Activated CD4-positive, alpha-beta T cell treated with anti-CD3 and anti-CD28 coated beads, Interleukin-2, amount 10 ng/mL, durations not matched to agents 24 days and 14 days (primary cell): ENCODE measurements around the gene PRKG1. TPM values are rescaled to one million over a fixed set of nuclear protein-coding genes. Genes with fewer than 3 reads are reported as not detected.
"Not testable (repeated sequence)": the region's sequence is repeated elsewhere in the genome, so short reads cannot be mapped to it uniquely, and the experiment has no call there.

Experiments
- DNase-seq: peaks from one replicate; pipeline ENCODE4 v3.0.0; 2022
- H3K27ac Mint-ChIP-seq: one replicate; pipeline ENCODE4 v1.8.0; 2022; ENCODE audit warnings: mild to moderate bottlenecking, mixed read lengths
- H3K27me3 Mint-ChIP-seq: one replicate; pipeline ENCODE4 v1.8.0; 2022; ENCODE audit warnings: mixed read lengths
- H3K36me3 Mint-ChIP-seq: one replicate; pipeline ENCODE4 v1.8.0; 2022; ENCODE audit warnings: low read depth, mild to moderate bottlenecking, mixed read lengths
- H3K4me1 Mint-ChIP-seq: one replicate; pipeline ENCODE4 v1.8.0; 2021; ENCODE audit warnings: mixed read lengths
- H3K4me3 Mint-ChIP-seq: one replicate; pipeline ENCODE4 v1.8.0; 2022; ENCODE audit warnings: mild to moderate bottlenecking, moderate library complexity, mixed read lengths
- H3K9me3 Mint-ChIP-seq: one replicate; pipeline ENCODE4 v1.8.0; 2021; ENCODE audit warnings: mixed read lengths
- intact Hi-C: fragments of 100-400 bp; cut with micrococcal nuclease; formaldehyde crosslinking; loops from one replicate; pipeline ENCODE4 v1.15.1; 2023
- total RNA-seq: library from RNA; stranded (reverse); gene quantifications from 2 replicates; pipeline ENCODE4 v1.2.3, GENCODE V29; 2022

The PRKG1 gene
- total RNA-seq, 1 donor from 2014 or later = not detected

DNA sequence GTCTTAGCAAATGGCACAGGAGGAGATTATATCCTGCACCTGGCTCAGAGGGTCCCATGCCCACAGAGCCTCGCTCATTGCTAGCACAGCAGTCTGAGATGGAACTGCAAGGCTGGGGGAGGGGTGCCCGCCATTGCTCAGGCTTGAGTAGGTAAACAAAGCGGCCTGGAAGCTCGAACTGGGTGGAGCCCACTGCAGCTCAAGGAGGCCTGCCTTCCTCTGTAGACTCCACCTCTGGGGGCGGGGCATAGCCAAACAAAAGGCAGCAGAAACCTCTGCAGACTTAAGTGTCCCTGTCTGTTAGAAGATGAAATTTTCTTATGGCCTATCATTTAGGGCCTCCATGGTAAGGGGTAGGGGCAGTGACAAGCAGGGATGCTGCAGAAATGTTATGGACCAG is 207.1 kb downstream of the PRKG1 start:
- intact Hi-C loops, H3K27ac Mint-ChIP-seq, H3K36me3 Mint-ChIP-seq, H3K9me3 Mint-ChIP-seq, H3K27me3 Mint-ChIP-seq, DNase-seq, H3K4me1 Mint-ChIP-seq, H3K4me3 Mint-ChIP-seq: not testable (repeated sequence)

DNA sequence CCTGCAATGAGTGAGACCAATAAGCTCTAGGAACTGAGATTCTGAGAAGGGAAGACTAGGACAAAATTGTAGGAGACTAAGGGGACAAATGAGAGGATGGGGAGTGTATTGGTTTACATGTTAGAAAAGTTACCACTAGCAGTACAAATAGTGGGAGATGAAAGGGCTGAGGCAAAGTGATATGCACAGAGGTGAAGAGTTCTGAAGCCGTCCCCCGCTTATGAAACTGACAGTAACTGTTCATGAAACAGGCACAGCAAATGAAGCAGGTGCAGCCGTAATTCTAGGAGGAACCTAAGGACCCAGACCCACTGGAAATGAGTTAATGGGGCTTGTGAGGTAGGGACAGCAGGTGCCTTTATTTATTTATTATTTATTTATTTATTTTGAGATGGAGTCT is 211.3 kb downstream of the PRKG1 start:
- H3K9me3 Mint-ChIP-seq = no peaks in the 10 kb centered on the region
- H3K4me3 Mint-ChIP-seq = no peak overlapping the region
- H3K27me3 Mint-ChIP-seq = no peaks in the 10 kb centered on the region
- intact Hi-C loops = no loop called here
- H3K4me1 Mint-ChIP-seq = no peaks in the 10 kb centered on the region
- H3K36me3 Mint-ChIP-seq = no peaks in the 10 kb centered on the region
- no peak overlapping the region for H3K27ac Mint-ChIP-seq
- DNase-seq = no peak

- no peak overlapping the region for H3K27ac Mint-ChIP-seq
- no peak overlapping the region for H3K4me3 Mint-ChIP-seq
- H3K4me1 Mint-ChIP-seq = no peaks in the 10 kb centered on the region
- intact Hi-C loops = no loop called here
- no peak for DNase-seq
- no peaks in the 10 kb centered on the region for H3K36me3 Mint-ChIP-seq
- no peaks in the 10 kb centered on the region for H3K27me3 Mint-ChIP-seq
- H3K9me3 Mint-ChIP-seq = no peaks in the 10 kb centered on the region
Observed at GRCh38 chr10:51288511-51288910, 214.2 kb downstream of the PRKG1 start.

GRCh38 chr10:51289519-51289918 is 215.2 kb downstream of the PRKG1 start:
- no peak overlapping the region for H3K27ac Mint-ChIP-seq
- no peak for DNase-seq
- intact Hi-C loops = no loop called here
- H3K27me3 Mint-ChIP-seq = no peaks in the 10 kb centered on the region
- H3K4me3 Mint-ChIP-seq = no peak overlapping the region
- no peaks in the 10 kb centered on the region for H3K4me1 Mint-ChIP-seq
- no peaks in the 10 kb centered on the region for H3K9me3 Mint-ChIP-seq
- H3K36me3 Mint-ChIP-seq = no peaks in the 10 kb centered on the region

DNA sequence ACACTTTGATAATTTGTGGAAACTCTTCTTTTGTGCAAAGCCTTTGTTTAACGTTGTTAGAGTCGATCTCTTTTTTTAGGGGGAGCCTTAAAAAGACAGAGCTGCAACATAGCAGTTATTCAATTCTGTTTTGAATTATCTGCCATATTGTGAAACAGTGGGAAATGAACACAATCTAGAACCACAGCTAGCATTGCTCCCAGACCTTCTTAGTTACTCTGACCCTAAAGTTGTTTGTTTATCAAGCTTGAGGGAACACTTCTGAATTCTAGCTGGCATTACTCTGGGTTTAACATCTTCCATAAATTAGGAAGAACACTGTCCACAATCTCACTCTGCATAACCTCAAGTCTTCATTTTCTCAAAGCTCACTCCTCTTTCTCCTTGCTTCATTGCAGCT is 217.7 kb downstream of the PRKG1 start:
- Mint-ChIP-seq H3K27ac (no peak overlapping the region), H3K4me1 (no peaks in the 10 kb centered on the region), H3K36me3 (no peaks in the 10 kb centered on the region), H3K27me3 (no peaks in the 10 kb centered on the region), H3K4me3 (no peak overlapping the region), H3K9me3 (no peaks in the 10 kb centered on the region)
- intact Hi-C loops = no loop called here
- no peak for DNase-seq

GRCh38 chr10:51297438-51297837 is 223.2 kb downstream of the PRKG1 start:
- Mint-ChIP-seq H3K9me3 (no peaks in the 10 kb centered on the region), H3K4me1 (no peaks in the 10 kb centered on the region), H3K27me3 (no peaks in the 10 kb centered on the region), H3K27ac (no peak overlapping the region), H3K4me3 (no peak overlapping the region), H3K36me3 (no peaks in the 10 kb centered on the region)
- intact Hi-C loops = no loop called here
- no peak for DNase-seq

DNA sequence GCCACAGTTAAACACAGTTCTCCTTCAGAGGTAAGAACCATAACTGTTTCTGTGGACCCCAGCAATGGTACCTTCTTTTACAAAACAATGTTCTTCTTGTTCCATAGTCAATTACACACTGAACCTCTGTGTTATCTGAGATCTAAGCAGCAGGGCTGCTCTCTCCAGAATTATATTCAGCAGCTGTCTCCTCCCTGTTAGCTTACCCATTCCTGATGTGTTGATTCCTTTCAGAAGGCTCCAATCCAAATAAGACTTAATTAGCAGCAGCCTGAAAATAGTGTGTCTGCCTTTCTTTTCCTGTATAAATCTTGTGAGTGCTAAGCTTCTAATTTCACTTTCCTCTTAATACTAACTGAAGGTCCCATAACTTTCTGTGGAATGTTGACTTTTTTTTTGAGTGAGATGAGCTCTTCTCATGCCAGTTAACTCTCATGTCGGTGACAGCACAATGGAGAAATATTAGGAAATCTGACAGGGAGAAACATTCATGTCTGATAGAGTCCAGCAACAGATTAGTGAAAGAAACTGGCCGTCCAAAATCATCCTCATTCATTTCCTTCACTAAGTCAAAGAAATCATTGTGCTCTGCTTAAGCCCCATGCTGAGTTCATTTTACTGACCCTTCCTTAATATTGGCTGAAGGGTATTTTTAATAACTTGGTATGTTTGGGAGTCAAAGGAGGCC is 226.5 kb downstream of the PRKG1 start:
- no peaks in the 10 kb centered on the region for H3K36me3 Mint-ChIP-seq
- no peaks in the 10 kb centered on the region for H3K9me3 Mint-ChIP-seq
- H3K27me3 Mint-ChIP-seq = no peaks in the 10 kb centered on the region
- no peaks in the 10 kb centered on the region for H3K4me1 Mint-ChIP-seq
- H3K27ac Mint-ChIP-seq = no peak overlapping the region
- DNase-seq = no peak
- no peak overlapping the region for H3K4me3 Mint-ChIP-seq
- intact Hi-C loops = no loop called here

GRCh38 chr10:51301644-51302043 is 227.4 kb downstream of the PRKG1 start:
- Mint-ChIP-seq H3K9me3 (no peaks in the 10 kb centered on the region), H3K4me3 (no peak overlapping the region), H3K36me3 (no peaks in the 10 kb centered on the region), H3K27me3 (no peaks in the 10 kb centered on the region), H3K4me1 (no peaks in the 10 kb centered on the region), H3K27ac (no peak overlapping the region)
- intact Hi-C loops = no loop called here
- DNase-seq = no peak

DNA sequence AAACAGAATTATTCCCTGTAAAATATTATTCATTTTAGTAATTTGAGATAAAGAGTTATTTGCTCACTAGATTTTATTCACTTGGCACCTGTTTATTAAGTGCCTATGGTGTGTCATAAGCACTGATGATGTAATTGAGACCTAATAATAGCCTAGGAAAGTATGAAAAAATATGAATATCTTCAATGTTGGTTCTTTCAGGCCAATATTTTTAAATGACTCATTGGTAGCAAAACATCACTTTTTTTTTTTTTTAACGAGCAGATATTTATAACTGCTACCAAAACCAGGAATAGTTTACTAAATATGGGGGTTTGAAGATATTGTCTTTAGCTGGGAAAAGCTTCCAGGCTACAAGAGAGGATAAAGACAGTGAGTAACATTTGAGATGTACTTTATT is 228.0 kb downstream of the PRKG1 start:
- no peaks in the 10 kb centered on the region for H3K36me3 Mint-ChIP-seq
- H3K27me3 Mint-ChIP-seq = no peaks in the 10 kb centered on the region
- DNase-seq = no peak
- H3K4me3 Mint-ChIP-seq = no peak overlapping the region
- no peaks in the 10 kb centered on the region for H3K4me1 Mint-ChIP-seq
- H3K27ac Mint-ChIP-seq = no peak overlapping the region
- intact Hi-C loops = no loop called here
- no peaks in the 10 kb centered on the region for H3K9me3 Mint-ChIP-seq

DNA sequence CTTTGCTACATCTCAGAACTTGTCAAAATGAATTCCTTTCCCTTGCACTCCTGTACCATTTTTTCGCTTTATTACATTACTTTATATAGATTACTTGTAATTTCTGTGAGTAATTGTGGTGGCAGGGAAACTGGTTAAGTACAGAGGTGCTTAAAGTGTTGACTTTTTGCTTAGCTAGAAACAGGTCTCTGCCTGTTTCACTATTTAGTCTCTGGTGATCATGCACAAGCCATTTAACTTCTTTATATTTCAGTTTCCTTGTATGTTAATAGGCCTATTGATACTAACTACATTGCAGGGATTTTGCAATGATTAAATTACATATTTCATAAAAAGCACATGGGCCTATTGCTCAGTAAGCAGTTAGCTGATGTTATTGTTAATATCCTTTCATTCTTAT is 233.8 kb downstream of the PRKG1 start:
- Mint-ChIP-seq H3K36me3 (no peaks in the 10 kb centered on the region), H3K27me3 (no peaks in the 10 kb centered on the region), H3K4me1 (no peaks in the 10 kb centered on the region), H3K9me3 (no peaks in the 10 kb centered on the region), H3K27ac (no peak overlapping the region), H3K4me3 (no peak overlapping the region)
- no peak for DNase-seq
- intact Hi-C loops = no loop called here

DNA sequence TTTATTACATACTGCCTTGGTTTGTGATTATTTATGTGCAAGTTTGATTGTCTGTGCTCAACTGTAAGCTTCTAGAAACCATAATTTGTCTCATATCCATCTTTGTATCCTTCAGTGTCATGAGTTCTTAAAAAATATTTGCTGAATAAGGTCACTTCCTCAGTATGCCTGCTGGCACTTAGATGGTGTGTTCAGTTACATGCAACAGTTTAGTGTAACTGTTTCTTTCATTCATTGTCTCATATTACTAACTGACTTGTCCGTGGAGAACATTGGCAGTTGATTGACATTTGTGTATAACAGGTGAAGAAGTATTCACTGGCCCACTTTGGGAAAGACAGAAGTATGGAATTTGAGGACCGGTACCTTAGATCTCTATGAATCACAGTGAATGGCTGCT is 236.9 kb downstream of the PRKG1 start:
- no peaks in the 10 kb centered on the region for H3K27me3 Mint-ChIP-seq
- H3K27ac Mint-ChIP-seq = no peak overlapping the region
- DNase-seq = no peak
- H3K4me1 Mint-ChIP-seq = no peaks in the 10 kb centered on the region
- no peaks in the 10 kb centered on the region for H3K36me3 Mint-ChIP-seq
- no peak overlapping the region for H3K4me3 Mint-ChIP-seq
- intact Hi-C loops = no loop called here
- no peaks in the 10 kb centered on the region for H3K9me3 Mint-ChIP-seq

DNA sequence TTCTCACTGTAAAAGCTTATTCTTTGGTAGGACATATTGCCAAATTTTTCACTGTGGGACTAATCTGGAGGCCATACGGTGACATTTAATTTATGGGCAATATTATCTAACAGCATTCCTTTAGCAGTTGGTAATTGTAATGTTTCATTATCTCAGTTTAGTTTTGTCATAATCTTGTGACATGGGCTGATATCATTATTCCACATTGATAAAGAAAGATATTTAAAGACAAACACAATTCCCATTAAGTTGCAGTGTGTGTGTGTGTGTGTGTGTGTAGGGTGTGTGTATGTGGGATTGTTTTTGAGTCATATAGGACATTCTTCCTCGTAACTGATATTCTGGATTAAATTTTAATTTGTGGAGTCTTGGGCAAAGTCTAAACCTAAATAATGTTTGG is 238.5 kb downstream of the PRKG1 start:
- no peak overlapping the region for H3K4me3 Mint-ChIP-seq
- no peaks in the 10 kb centered on the region for H3K4me1 Mint-ChIP-seq
- no peak overlapping the region for H3K27ac Mint-ChIP-seq
- intact Hi-C loops = no loop called here
- H3K27me3 Mint-ChIP-seq = no peaks in the 10 kb centered on the region
- no peak for DNase-seq
- H3K36me3 Mint-ChIP-seq = no peaks in the 10 kb centered on the region
- H3K9me3 Mint-ChIP-seq = no peaks in the 10 kb centered on the region

- Mint-ChIP-seq H3K36me3 (no peaks in the 10 kb centered on the region), H3K27ac (no peak overlapping the region), H3K27me3 (no peaks in the 10 kb centered on the region), H3K9me3 (no peaks in the 10 kb centered on the region), H3K4me1 (no peaks in the 10 kb centered on the region), H3K4me3 (no peak overlapping the region)
- intact Hi-C loops = no loop called here
- DNase-seq = no peak
Observed at GRCh38 chr10:51313251-51313650, 239.0 kb downstream of the PRKG1 start.

DNA sequence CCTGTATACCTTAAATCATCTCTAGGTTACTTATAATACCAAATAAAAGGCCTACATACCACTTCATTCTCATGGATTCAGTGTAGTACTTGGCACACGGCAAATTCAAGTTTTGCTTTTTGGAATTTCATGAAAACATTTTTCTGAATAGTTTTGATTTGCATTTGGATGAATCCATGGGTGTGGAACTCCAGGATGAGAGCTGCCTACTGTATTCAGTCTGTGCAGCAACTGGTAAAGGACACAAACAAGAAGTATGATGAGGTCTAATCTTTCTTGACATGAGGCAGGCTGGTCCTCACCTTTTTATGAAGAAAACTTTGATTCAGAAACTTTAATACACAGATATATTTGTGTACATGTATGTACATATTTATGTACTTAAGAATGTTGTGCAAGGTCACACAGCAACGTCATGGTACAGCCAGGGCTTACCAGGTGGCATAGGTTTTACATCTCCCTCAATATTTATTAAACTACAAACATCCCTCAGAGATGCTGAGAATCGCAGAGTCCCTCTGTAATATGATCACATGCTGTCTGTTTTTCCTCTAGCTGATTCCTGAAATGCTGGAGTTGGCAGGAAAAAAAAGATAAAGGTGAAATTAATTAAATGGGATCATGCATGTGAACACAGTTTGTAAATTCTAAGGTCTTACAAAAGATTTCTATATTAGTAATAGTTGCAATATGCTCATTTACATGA is 239.6 kb downstream of the PRKG1 start:
- intact Hi-C loops = no loop called here
- H3K9me3 Mint-ChIP-seq = no peaks in the 10 kb centered on the region
- H3K36me3 Mint-ChIP-seq = no peaks in the 10 kb centered on the region
- no peak for DNase-seq
- H3K27me3 Mint-ChIP-seq = no peaks in the 10 kb centered on the region
- no peak overlapping the region for H3K4me3 Mint-ChIP-seq
- H3K4me1 Mint-ChIP-seq = no peaks in the 10 kb centered on the region
- H3K27ac Mint-ChIP-seq = no peak overlapping the region

DNA sequence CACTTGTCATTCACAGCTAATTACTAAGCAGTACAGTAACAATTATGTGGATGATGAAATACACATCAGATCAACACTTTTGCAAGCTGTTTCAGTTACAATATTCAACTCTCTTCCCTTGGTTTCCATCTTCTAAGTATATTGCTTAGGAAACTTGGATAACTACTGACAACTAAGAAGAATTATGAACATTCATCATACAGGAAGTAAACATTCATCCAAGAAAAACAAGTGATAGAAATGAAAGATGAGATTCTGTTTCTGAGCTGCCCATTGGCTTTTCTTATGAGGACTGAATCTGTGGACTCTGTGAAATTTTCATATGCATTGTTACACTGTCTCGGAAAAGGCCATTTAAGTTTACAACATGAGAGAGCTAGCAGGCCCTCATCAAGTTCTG is 240.2 kb downstream of the PRKG1 start:
- Mint-ChIP-seq H3K9me3 (no peaks in the 10 kb centered on the region), H3K4me3 (no peak overlapping the region), H3K36me3 (no peaks in the 10 kb centered on the region), H3K27ac (no peak overlapping the region), H3K4me1 (no peaks in the 10 kb centered on the region), H3K27me3 (no peaks in the 10 kb centered on the region)
- no peak for DNase-seq
- intact Hi-C loops = no loop called here
